SHP77 (cell line): ENCODE results near the gene RCAN1.
A peak's percentile ranks its signal among the peaks of the same experiment; 100 is the strongest.

Experiments used
- DNase-seq, 2 experiments: peaks; one replicate each; lab custom pipeline; 2025; lab: John Stamatoyannopoulos, UW

The RCAN1 gene

DNA sequence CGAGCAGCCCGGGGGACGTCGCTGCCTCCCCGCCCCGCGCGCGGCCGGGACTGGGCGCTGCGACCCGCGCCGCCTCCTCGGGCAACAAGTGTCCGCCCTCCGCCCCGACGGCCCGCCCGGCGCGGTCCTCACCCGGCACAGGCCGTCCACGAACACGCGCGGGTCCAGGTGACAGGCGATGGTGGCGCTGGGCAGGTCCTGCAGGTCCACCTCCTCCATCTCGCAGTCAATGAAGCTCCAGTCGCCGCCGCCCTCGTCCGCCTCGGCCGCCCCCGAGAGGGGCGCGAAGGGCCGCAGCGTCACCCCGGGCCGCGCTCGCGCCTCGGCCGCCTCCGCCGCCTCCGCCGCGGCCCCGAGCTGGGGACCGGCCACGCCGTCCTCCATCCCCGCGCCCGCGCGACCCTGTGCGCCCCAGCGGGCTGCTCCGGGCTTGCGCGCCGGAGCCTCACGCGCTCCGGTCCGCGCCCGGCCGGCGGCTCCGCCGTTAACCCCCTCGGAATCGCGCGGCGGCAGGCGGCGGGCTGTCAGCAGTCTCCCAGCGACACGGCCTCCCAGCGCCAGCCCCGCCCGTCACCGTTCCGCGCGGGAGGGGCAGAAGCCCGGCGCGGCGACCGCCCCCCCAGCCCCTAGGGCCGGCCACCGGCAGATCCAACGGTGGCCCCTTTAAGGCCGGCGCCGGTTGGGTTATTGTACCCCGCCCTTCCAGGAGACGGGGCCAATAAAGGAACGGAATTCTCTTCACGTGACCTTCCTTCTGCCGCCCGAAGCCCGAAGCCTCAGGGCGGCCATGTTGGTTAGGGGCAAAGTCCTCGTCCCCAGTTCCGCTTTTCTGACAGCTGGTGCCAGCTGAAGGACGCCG is at the start of gene RCAN1:
Gene RCAN1 (minus strand): TSS at position 486 of the 859 bp plus-strand sequence. CDS start 102 bp downstream, at position 384.
- peak; percentile 94 to 96 for DNase-seq

- no peak for DNase-seq
Measured at GRCh38 chr21:34661848-34662247, 46.9 kb upstream of the RCAN1 start.

GRCh38 chr21:34653522-34653921 is 38.6 kb upstream of the RCAN1 start:
- DNase-seq, result no peak

- no peak for DNase-seq
Measured at GRCh38 chr21:34651642-34652041, 36.7 kb upstream of the RCAN1 start.

DNA sequence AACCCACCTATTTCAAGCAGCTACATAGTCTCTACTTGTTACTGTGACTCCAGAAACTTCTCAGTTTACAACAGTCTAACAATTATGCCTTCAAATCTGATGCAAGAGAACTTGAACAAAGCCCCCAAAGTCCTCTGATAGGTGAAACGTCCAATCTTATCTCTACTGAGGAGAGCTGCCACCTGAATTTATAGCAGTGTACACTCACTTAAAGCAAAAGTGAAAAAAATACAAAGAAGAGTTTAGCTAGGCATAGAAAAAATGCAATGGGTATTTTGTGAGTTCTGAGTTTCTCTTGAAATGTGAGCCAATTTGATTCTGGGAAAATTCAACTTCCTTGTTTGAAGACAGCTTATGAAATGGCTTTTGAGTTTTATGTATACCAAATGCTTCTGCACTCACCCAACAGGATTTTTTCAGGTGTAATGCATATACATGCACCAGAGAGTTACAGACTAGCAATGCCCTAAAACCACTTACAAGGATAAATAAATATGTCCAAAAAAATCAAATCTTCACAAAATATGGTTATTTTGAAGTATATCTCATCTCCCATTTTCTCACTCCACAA is 36.0 kb upstream of the RCAN1 start:
- DNase-seq, result no peak

DNA sequence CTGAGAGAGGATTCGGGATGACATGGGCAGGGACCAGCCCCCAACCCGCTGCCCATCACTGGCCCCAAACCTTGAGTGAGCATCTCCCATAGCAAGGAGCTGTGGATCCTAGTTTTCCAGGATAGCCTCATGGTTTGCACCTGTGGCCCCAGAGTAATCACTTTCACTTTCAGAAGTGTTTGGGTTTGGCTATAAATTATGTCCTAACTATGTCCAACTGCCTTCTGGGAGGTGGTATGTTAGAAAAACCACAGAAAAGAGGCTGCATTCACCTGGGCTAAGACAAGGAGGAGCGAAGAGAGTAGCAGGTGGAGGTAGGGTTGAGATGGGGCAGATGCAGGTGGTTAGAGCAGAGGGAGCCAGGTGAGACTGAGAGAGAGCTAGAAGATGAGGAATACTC is 34.5 kb upstream of the RCAN1 start:
- no peak for DNase-seq

GRCh38 chr21:34648739-34649297 is 33.9 kb upstream of the RCAN1 start:
- peak; percentile 23 to 50 for DNase-seq

GRCh38 chr21:34647555-34647954 is 32.6 kb upstream of the RCAN1 start:
- DNase-seq, result no peak

GRCh38 chr21:34644825-34645224 is 29.9 kb upstream of the RCAN1 start:
- no peak for DNase-seq

GRCh38 chr21:34642211-34643075 is 27.5 kb upstream of the RCAN1 start:
- DNase-seq, result no peak

DNA sequence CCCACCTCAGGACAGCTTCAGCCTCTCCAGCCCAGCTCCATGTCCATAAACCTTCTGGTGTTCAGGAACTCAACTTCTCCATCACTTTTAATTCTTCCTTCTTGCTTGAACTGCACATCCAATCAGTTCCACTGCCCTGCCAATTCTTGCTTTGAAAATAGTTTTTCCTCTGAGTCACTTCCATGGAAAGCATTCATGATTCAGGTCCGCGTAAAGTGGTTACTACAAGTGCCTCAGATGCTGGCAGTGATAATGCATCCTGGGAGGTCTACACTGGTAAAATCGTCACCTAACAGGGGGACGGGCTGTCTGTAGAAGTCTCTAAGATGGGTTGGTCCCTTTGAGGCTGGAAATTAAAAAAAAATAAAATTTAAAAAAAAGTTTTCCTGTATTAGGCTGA is 25.9 kb upstream of the RCAN1 start:
- DNase-seq, result no peak

DNA sequence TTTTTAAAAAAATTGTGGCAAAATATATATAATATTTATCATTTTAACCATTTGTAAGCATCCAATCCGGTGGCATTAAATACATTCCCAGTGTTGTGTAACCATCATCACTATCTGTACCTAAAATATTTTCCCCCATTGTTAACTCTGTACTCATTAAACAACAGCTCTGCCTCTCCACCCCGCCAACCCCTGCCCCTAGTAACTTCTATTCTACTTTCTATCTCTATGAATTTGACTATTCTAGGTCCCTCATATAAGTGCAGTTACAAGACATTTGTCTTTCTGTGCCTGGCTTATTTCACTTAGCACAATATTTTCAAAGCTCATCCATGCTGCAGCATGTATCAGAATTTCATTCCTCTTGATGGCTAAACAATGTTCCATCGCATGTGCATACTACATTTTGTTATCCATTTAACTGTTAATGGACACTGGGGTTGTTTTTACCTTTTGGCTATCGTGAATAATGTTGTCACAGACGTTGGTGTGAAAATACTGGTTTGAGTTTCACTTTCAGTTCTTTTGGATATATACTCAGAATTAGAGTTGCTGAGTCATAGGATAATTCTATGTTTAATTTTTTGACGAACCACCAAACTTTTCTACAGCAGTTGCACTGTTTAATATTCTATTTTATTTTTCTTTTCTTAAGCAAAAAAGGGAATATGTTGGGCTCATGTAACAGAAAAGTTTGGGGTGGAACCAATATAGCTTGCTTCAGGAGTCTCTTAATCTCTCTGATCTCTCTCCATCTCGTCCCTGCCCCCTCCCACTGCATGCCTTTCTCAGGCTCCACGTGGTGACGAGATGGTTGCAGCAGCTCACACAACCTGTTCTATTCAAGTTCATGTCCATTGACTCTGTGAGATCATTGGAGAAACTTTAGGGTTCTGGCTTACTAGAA is 25.2 kb upstream of the RCAN1 start:
- DNase-seq, result no peak

DNA sequence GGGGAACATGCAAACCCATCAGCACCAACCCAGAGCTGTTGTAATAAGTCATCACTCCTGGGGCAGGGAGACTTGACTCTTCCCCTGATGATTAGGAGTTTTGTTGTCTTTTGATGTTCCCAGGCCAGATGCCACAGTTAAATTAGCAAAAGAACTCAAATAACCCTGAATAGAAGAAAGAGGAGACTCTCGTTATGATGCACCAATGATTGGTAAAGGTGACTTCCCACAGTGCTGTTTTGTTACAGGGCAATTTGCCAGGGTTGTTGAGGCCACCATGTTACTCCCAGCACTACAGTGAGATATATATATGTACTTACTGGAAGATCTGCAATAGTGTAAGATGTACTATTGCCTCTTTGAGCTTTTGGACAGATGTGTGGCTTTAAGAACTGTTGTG is 24.3 kb upstream of the RCAN1 start:
- DNase-seq, result no peak

DNA sequence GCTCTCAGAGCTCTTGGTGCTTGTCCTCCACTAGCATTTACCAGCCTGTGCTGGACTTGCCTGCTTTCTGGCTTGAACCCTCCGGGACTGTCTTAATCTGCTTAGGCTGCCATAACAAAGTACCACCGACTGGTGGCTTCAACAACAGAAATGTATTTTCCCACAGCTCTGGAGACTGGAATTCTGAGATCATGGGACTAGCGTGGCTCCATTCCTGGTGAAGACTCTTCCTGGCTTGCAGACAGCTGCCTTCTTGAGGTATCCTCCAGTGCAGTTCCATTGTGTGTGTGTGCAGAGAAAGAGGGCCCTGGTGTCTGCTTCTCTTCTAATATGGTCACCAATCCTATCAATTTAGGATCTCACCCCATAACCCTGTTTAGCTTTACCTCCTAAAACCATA is 22.0 kb upstream of the RCAN1 start:
- DNase-seq, result no peak

- peak in 1 of 2 experiments; percentile 6 for DNase-seq
Measured at GRCh38 chr21:34635307-34635706, 20.4 kb upstream of the RCAN1 start.

GRCh38 chr21:34632498-34632897 is 17.6 kb upstream of the RCAN1 start:
- DNase-seq, result no peak

DNA sequence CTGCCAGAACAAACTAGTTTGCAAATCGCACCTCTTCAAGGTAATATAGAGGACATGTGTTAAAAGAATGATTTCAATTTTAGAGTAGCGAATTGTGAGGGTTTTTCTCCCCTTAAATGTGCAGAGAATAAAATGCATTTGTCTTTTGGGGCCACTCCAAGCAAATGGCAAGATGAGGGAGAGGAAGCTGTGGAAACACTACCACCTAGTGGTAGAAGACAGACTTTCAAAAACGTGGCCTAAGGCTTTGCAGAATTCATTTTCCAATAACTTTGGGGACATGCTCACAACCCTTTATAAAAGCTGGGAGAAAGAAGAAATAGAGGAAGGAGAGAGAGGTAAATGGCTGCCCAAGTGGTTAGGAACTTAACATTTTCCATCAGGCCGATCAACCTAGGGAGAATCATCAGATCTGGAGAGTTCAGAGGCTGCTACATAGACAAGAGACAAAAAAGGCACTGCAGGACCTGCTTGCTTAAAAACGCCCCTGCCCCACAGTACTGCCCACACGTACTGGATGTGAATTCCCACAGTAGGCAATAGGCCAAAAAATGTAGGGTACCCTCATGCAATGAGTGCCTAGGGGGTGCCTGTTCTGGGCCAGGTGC is 15.7 kb upstream of the RCAN1 start:
- peak; percentile 37 to 56 for DNase-seq

DNA sequence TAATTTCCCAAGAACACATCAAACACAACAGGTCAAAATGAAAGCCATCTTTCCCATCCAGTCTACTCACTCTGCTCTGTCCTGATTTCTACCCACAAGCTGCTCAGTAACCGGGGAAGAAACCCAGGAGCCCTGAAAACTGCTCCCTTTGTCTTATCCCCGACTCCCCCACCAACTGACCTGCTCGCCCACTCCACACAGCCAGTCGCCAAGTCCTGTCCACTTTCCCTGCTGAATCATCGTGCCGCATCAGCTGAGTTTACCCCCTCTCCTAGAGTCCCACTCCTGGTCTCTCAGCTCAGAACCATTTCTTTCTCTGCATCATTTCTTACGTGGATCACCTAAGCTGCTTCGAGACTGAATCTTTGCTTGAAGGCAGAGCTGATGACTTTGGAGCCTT is 11.2 kb upstream of the RCAN1 start:
- DNase-seq, result no peak

- DNase-seq, result no peak
Measured at GRCh38 chr21:34625030-34625593, 10.2 kb upstream of the RCAN1 start.

GRCh38 chr21:34623516-34623915 is 8.6 kb upstream of the RCAN1 start:
- DNase-seq, result no peak
